Suprapubic skin (tissue), 4 donors: ENCODE results near the gene BCAN. TPM values are rescaled to one million over a fixed set of nuclear protein-coding genes. Genes with fewer than 3 reads are reported as not detected.
A peak's percentile ranks its signal among the peaks of the same experiment; 100 is the strongest.

Source experiments
- DNase-seq, 2 donors: peaks; one replicate each; pipeline ENCODE4 v3.0.0-alpha.2; 2019; ENCODE audit warnings: low spot score in 2 of 2
- H3K27ac ChIP-seq: fragments of 200-600 bp; sonication (generic); one replicate; pipeline ENCODE4 v1.5.1; 2019
- H3K27me3 ChIP-seq: fragments of 200-600 bp; sonication (generic); one replicate; pipeline ENCODE4 v1.5.1; 2019
- H3K36me3 ChIP-seq: fragments of 200-600 bp; sonication (generic); one replicate; pipeline ENCODE4 v1.5.1; 2019
- H3K4me1 ChIP-seq: fragments of 200-600 bp; sonication (generic); one replicate; pipeline ENCODE4 v1.5.1; 2019
- H3K4me3 ChIP-seq: fragments of 200-600 bp; sonication (generic); one replicate; pipeline ENCODE4 v1.5.1; 2019; ENCODE audit warnings: mild to moderate bottlenecking
- H3K9me3 ChIP-seq: fragments of 200-600 bp; sonication (generic); one replicate; pipeline ENCODE4 v1.5.1; 2019
- CTCF ChIP-seq, 2 donors: fragments of 200-600 bp in 1 of 2; fragments of 450-650 bp in 1 of 2; sonication (generic) in 1 of 2; IDR thresholded peaks; one replicate each; pipeline ENCODE4 v1.5.1; 2016 to 2019; ENCODE audit warnings: antibody characterized with exemption in 2 of 2, mild to moderate bottlenecking in 1 of 2, moderate library complexity in 1 of 2
- EP300 ChIP-seq: sonication (generic); formaldehyde crosslinking; IDR thresholded peaks from one replicate; pipeline ENCODE4 v1.6.1; 2017; ENCODE audit warnings: antibody characterized with exemption
- POLR2A ChIP-seq, 2 donors: fragments of 450-650 bp; IDR thresholded peaks; one replicate each; pipeline ENCODE4 v1.6.1; 2017; ENCODE audit warnings: antibody characterized with exemption in 2 of 2, mild to moderate bottlenecking in 2 of 2, moderate library complexity in 2 of 2
- POLR2AphosphoS5 ChIP-seq, 3 donors: sonication (generic); formaldehyde crosslinking; IDR thresholded peaks; one replicate each; pipeline ENCODE4 v1.6.1; 2017; ENCODE audit warnings: antibody characterized with exemption in 3 of 3
- WGBS: methylation state at CpG from one replicate; pipeline ENCODE4 v1.1.5; 2018; 5-methylcytosine and 5-hydroxymethylcytosine counted together
- total RNA-seq, 4 donors: library from RNA; depleted of rRNA; stranded (reverse); fragments of >200 nt; gene quantifications; one replicate each; pipeline ENCODE4 v1.1.0, GENCODE V29; 2016

Gene BCAN
- total RNA-seq, 4 donors from 2014 or later, result 17.8 to 41.2 (median 29.4) TPM

DNA sequence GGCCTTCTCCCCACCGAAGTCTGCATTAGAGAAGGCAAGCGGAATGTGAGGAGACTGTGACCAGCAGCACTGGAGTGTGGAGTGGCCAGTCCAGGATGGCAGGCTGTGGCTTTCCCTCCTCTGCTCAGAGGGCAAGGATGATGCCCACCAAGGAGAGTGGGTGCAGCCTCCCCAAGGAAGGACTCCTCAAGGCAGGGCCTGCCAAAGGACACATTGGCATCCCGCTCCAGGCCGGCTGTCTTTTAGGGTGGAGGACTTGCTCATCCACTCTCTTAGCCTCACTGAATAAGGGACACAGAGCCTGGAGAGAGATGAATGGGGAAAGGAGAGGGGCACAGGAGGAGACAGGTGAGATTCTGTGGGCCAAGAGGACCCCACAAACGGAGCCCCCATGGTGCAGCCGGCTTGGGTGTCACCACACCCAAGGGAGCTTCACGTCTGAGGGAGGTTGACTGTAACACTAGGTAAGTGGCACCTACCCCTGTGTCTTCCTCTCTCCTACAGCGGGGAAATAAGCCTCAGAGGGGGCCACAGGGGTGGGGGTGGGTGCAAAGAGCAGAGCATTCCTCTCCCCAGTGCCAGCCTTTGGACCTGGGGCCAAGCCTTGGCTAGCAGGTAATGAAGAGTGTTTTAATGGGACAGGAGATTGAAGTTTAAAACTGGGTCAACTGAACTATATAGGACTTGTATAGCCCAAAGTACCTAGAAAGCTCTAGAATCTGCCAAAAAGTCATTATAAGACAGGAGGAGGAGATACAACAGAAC is 39.5 kb downstream of the BCAN start:
- Histone ChIP-seq H3K4me1 (peaks cover 16% of the 10 kb centered on the region), H3K27ac (no peak overlapping the region), H3K36me3 (no peaks in the 10 kb centered on the region), H3K27me3 (peaks cover 37% of the 10 kb centered on the region), H3K4me3 (no peak overlapping the region), H3K9me3 (no peaks in the 10 kb centered on the region)
- TF ChIP-seq POLR2AphosphoS5 (IDR thresholded peaks at IDR 0.05), result no peak
- no peak for TF ChIP-seq EP300
- no peak for TF ChIP-seq CTCF (IDR thresholded peaks at IDR 0.05)
- TF ChIP-seq POLR2A (IDR thresholded peaks at IDR 0.05), result no peak
- WGBS, result 73% methylated on average over 7 of the region's 8 CpGs
- no peak for DNase-seq

DNA sequence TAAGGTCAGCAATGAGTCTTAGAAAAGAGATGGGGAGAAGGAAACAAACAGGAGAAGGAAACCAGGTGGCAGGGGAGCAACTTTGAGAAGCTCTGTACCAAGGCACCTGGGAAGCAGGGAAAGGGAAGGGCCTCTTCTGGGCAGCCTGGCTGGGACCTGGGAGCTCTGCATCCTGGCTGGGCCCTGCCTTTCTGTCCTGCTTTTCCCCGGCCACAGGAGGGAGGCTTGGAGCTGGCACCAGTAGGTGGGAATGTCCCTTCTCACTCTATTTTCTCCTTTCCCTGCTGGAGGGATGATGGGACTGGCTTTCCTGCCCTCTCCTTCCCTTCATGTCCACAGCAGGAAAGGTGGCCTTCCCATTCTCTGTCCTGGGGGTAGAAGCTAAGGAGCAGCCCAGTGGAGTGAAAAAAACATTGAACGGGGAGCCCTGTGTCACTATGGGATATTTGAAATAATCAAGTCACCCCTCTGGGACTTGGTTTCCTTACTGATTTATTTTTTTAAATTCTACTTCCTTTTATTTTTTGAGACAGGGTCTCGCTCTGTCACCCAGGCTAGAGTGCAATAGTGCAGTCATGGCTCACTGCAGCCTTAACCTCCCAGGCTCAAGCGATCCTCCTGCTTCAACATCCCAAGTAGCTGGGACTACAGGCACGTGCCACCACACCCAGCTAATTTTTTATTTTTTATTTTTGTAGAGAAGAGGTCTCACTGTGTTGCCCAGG is 40.4 kb downstream of the BCAN start:
- no peak overlapping the region for H3K27ac ChIP-seq
- H3K36me3 ChIP-seq, result no peaks in the 10 kb centered on the region
- H3K4me1 ChIP-seq, result peaks cover 7% of the 10 kb centered on the region
- TF ChIP-seq POLR2AphosphoS5 (IDR thresholded peaks at IDR 0.05), result no peak
- no peak overlapping the region for H3K4me3 ChIP-seq
- peaks cover 28% of the 10 kb centered on the region for H3K27me3 ChIP-seq
- no peak for DNase-seq
- H3K9me3 ChIP-seq, result no peaks in the 10 kb centered on the region
- WGBS, result 70% methylated on average over 5 of the region's 5 CpGs

DNA sequence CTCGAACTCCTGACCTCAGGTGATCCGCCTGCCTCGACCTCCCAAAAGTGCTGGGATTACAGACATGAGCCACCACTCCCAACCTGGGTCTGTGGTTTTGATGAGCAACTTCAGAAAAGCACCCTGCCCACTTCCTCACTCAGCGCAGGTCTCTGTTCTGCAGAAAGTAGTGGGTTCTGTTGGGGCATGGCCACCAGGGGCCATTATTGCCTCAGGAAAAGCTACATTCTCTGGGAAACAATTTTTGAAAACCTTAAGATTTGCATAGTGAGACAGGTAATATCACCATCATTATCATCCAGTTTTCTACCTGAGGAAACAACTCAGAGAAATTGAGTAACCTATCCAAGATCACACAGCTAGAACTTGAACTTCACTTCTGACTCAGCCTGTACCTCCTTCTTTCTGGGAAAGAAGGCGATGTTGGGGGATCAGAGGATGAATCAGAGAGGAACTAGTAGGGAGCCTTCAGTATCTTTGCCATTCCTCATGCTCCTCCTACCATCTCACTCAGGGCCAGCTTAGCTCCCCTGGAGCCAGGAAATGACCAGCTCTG is 42.4 kb downstream of the BCAN start:
- H3K27ac ChIP-seq, result no peak overlapping the region

GRCh38 chr1:156689035-156689952 is 47.4 kb downstream of the BCAN start:
- peak in 1 of 2 donors; percentile 84 for DNase-seq
- TF ChIP-seq POLR2A (IDR thresholded peaks at IDR 0.05) (no peak), CTCF (IDR thresholded peaks at IDR 0.05) (peak; percentile 84 to 89), EP300 (no peak), POLR2AphosphoS5 (IDR thresholded peaks at IDR 0.05) (no peak)
- Histone ChIP-seq H3K4me1 (peaks cover 45% of the 10 kb centered on the region), H3K36me3 (no peaks in the 10 kb centered on the region), H3K27ac (no peak overlapping the region), H3K9me3 (no peaks in the 10 kb centered on the region), H3K27me3 (peaks cover 4% of the 10 kb centered on the region), H3K4me3 (peak overlapping the region; percentile 13)
- 2% methylated on average over 23 of the region's 23 CpGs for WGBS

More for the DNA sequence above, 42.4 kb downstream of the BCAN start:
- Histone ChIP-seq H3K4me1 (peaks cover 4% of the 10 kb centered on the region), H3K9me3 (no peaks in the 10 kb centered on the region), H3K36me3 (no peaks in the 10 kb centered on the region), H3K4me3 (no peak overlapping the region), H3K27me3 (peaks cover 19% of the 10 kb centered on the region)
- no peak for DNase-seq
- TF ChIP-seq EP300 (no peak), POLR2AphosphoS5 (IDR thresholded peaks at IDR 0.05) (no peak)
- 61% methylated on average over 2 of the region's 5 CpGs for WGBS

- Histone ChIP-seq H3K27me3 (peaks cover under 1% of the 10 kb centered on the region), H3K4me1 (peaks cover 50% of the 10 kb centered on the region), H3K9me3 (no peaks in the 10 kb centered on the region), H3K4me3 (peak overlapping the region; percentile 13), H3K36me3 (no peaks in the 10 kb centered on the region), H3K27ac (no peak overlapping the region)
- TF ChIP-seq CTCF (IDR thresholded peaks at IDR 0.05), result no peak
- 27% methylated on average over 10 of the region's 10 CpGs for WGBS
- no peak for DNase-seq
Measured at GRCh38 chr1:156689953-156690674, 48.2 kb downstream of the BCAN start.
